Memory B cell (primary cell): ENCODE data around the gene MBTD1.
"Not testable (repeated sequence)": the region's sequence is repeated elsewhere in the genome, so short reads cannot be mapped to it uniquely, and the experiment has no call there.

Experiments used
- ATAC-seq: fragments of 150-1000 bp; cut with Tn5 transposase; 2 replicates; pipeline ENCODE4 v1.10.0; 2021; ENCODE audit warnings: low read depth, mild to moderate bottlenecking, moderate library complexity
- DNase-seq, 2 donors: peaks; one replicate each; pipeline ENCODE4 v3.0.0; 2022; ENCODE audit warnings: low spot score in 2 of 2
- H3K27ac Mint-ChIP-seq: one replicate; pipeline ENCODE4 v1.8.0; 2022; ENCODE audit warnings: mild to moderate bottlenecking, moderate library complexity, mixed read lengths
- H3K27me3 Mint-ChIP-seq: one replicate; pipeline ENCODE4 v1.8.0; 2022; ENCODE audit warnings: mixed read lengths
- H3K36me3 Mint-ChIP-seq: one replicate; pipeline ENCODE4 v1.8.0; 2022; ENCODE audit warnings: mild to moderate bottlenecking, mixed read lengths
- H3K4me1 Mint-ChIP-seq: one replicate; pipeline ENCODE4 v1.8.0; 2022; ENCODE audit warnings: mixed read lengths
- H3K4me3 Mint-ChIP-seq: one replicate; pipeline ENCODE4 v1.8.0; 2022; ENCODE audit warnings: mild to moderate bottlenecking, moderate library complexity, mixed read lengths
- H3K9me3 Mint-ChIP-seq: one replicate; pipeline ENCODE4 v1.8.0; 2022; ENCODE audit warnings: mixed read lengths

The MBTD1 gene

GRCh38 chr17:51189628-51190027 is 70.2 kb downstream of the MBTD1 start:
- no peaks in the 10 kb centered on the region for H3K27me3 Mint-ChIP-seq
- H3K9me3 Mint-ChIP-seq: no peaks in the 10 kb centered on the region
- no peak overlapping the region for H3K4me3 Mint-ChIP-seq
- H3K27ac Mint-ChIP-seq: peak overlapping the region; percentile 47
- DNase-seq (no peak), ATAC-seq (no peak)
- no peaks in the 10 kb centered on the region for H3K4me1 Mint-ChIP-seq
- H3K36me3 Mint-ChIP-seq: peaks cover 25% of the 10 kb centered on the region

GRCh38 chr17:51189162-51189561 is 70.7 kb downstream of the MBTD1 start:
- Mint-ChIP-seq H3K27ac (peak overlapping the region; percentile 47), H3K27me3 (no peaks in the 10 kb centered on the region), H3K4me3 (no peak overlapping the region), H3K9me3 (no peaks in the 10 kb centered on the region), H3K4me1 (no peaks in the 10 kb centered on the region), H3K36me3 (peaks cover 25% of the 10 kb centered on the region)
- ATAC-seq: no peak
- DNase-seq: no peak

GRCh38 chr17:51188271-51188833 is 71.5 kb downstream of the MBTD1 start:
- Mint-ChIP-seq H3K27me3 (no peaks in the 10 kb centered on the region), H3K4me1 (no peaks in the 10 kb centered on the region), H3K4me3 (no peak overlapping the region), H3K36me3 (peaks cover 25% of the 10 kb centered on the region), H3K9me3 (no peaks in the 10 kb centered on the region), H3K27ac (no peak overlapping the region)
- no peak for DNase-seq
- ATAC-seq: no peak

GRCh38 chr17:51185763-51186332 is 74.0 kb downstream of the MBTD1 start:
- DNase-seq: no peak
- no peaks in the 10 kb centered on the region for H3K9me3 Mint-ChIP-seq
- no peaks in the 10 kb centered on the region for H3K4me1 Mint-ChIP-seq
- H3K4me3 Mint-ChIP-seq: no peak overlapping the region
- H3K27me3 Mint-ChIP-seq: no peaks in the 10 kb centered on the region
- H3K27ac Mint-ChIP-seq: no peak overlapping the region
- H3K36me3 Mint-ChIP-seq: peaks cover 14% of the 10 kb centered on the region
- ATAC-seq: no peak

- DNase-seq (no peak), ATAC-seq (no peak)
- H3K9me3 Mint-ChIP-seq: no peaks in the 10 kb centered on the region
- peaks cover 10% of the 10 kb centered on the region for H3K36me3 Mint-ChIP-seq
- H3K27me3 Mint-ChIP-seq: no peaks in the 10 kb centered on the region
- peak overlapping the region; percentile 10 for H3K27ac Mint-ChIP-seq
- no peaks in the 10 kb centered on the region for H3K4me1 Mint-ChIP-seq
- no peak overlapping the region for H3K4me3 Mint-ChIP-seq
These were observed 75.7 kb downstream of the MBTD1 start for GRCh38 chr17:51184124-51184523.

- H3K27ac Mint-ChIP-seq: peak overlapping the region; percentile 6
These were observed 79.4 kb downstream of the MBTD1 start for GRCh38 chr17:51180486-51180885.

GRCh38 chr17:51172030-51172429 is 87.8 kb downstream of the MBTD1 start:
- not testable (repeated sequence) for H3K4me1 Mint-ChIP-seq, DNase-seq, H3K9me3 Mint-ChIP-seq, H3K27ac Mint-ChIP-seq, H3K4me3 Mint-ChIP-seq, ATAC-seq, H3K27me3 Mint-ChIP-seq
- peaks cover 12% of the 10 kb centered on the region for H3K36me3 Mint-ChIP-seq

More at GRCh38 chr17:51180486-51180885, 79.4 kb downstream of the MBTD1 start:
- no peaks in the 10 kb centered on the region for H3K4me1 Mint-ChIP-seq
- ATAC-seq (no peak), DNase-seq (no peak)
- H3K9me3 Mint-ChIP-seq: no peaks in the 10 kb centered on the region
- no peak overlapping the region for H3K4me3 Mint-ChIP-seq
- peaks cover 2% of the 10 kb centered on the region for H3K36me3 Mint-ChIP-seq
- no peaks in the 10 kb centered on the region for H3K27me3 Mint-ChIP-seq

- ATAC-seq: no peak
- Mint-ChIP-seq H3K27ac (no peak overlapping the region), H3K4me1 (peaks cover 9% of the 10 kb centered on the region), H3K36me3 (peaks cover 12% of the 10 kb centered on the region), H3K27me3 (no peaks in the 10 kb centered on the region), H3K9me3 (no peaks in the 10 kb centered on the region), H3K4me3 (no peak overlapping the region)
- no peak for DNase-seq
These were observed 89.1 kb downstream of the MBTD1 start for GRCh38 chr17:51170736-51171135.

GRCh38 chr17:51169340-51169739 is 90.5 kb downstream of the MBTD1 start:
- H3K4me3 Mint-ChIP-seq: no peak overlapping the region
- H3K9me3 Mint-ChIP-seq: no peaks in the 10 kb centered on the region
- H3K27ac Mint-ChIP-seq: no peak overlapping the region
- no peak for DNase-seq
- ATAC-seq: no peak
- no peaks in the 10 kb centered on the region for H3K27me3 Mint-ChIP-seq
- H3K36me3 Mint-ChIP-seq: peaks cover 12% of the 10 kb centered on the region
- peaks cover 17% of the 10 kb centered on the region for H3K4me1 Mint-ChIP-seq

- peak; percentile 66 for ATAC-seq
- Mint-ChIP-seq H3K27me3 (no peaks in the 10 kb centered on the region), H3K4me3 (peak overlapping the region; percentile 83), H3K9me3 (no peaks in the 10 kb centered on the region), H3K36me3 (peaks cover 12% of the 10 kb centered on the region), H3K27ac (peak overlapping the region; percentile 91), H3K4me1 (peaks cover 17% of the 10 kb centered on the region)
- peak; percentile 68 to 80 for DNase-seq
These were observed 92.6 kb downstream of the MBTD1 start for GRCh38 chr17:51166987-51167931.

GRCh38 chr17:51166198-51166986 is 93.5 kb downstream of the MBTD1 start, which contains the start of gene NME2:
Gene NME2 (plus strand): TSS chr17:51166411. CDS start chr17:51166831, 420 bp downstream.
- ATAC-seq: peak; percentile 77
- H3K36me3 Mint-ChIP-seq: peaks cover 19% of the 10 kb centered on the region
- peaks cover 17% of the 10 kb centered on the region for H3K4me1 Mint-ChIP-seq
- H3K27me3 Mint-ChIP-seq: no peaks in the 10 kb centered on the region
- no peaks in the 10 kb centered on the region for H3K9me3 Mint-ChIP-seq
- DNase-seq: peak; percentile 56 to 67
- peak within 1 kb of the TSS; percentile 96 for H3K4me3 Mint-ChIP-seq
- peak within 1 kb of the TSS; percentile 91 for H3K27ac Mint-ChIP-seq

GRCh38 chr17:51165680-51166197 is 94.1 kb downstream of the MBTD1 start:
- DNase-seq (peak in 1 of 2 donors; percentile 7), ATAC-seq (peak; percentile 30)

GRCh38 chr17:51164911-51165679 is 94.8 kb downstream of the MBTD1 start:
- peaks cover 22% of the 10 kb centered on the region for H3K36me3 Mint-ChIP-seq
- peak overlapping the region; percentile 96 for H3K4me3 Mint-ChIP-seq
- peaks cover 17% of the 10 kb centered on the region for H3K4me1 Mint-ChIP-seq
- DNase-seq (no peak), ATAC-seq (no peak)
- H3K27me3 Mint-ChIP-seq: no peaks in the 10 kb centered on the region
- H3K27ac Mint-ChIP-seq: peak overlapping the region; percentile 91
- H3K9me3 Mint-ChIP-seq: no peaks in the 10 kb centered on the region

More at GRCh38 chr17:51165680-51166197, 94.1 kb downstream of the MBTD1 start:
- Mint-ChIP-seq H3K27me3 (no peaks in the 10 kb centered on the region), H3K4me1 (peaks cover 17% of the 10 kb centered on the region), H3K4me3 (peak overlapping the region; percentile 96), H3K36me3 (peaks cover 20% of the 10 kb centered on the region), H3K27ac (peak overlapping the region; percentile 91), H3K9me3 (no peaks in the 10 kb centered on the region)
